ENCODE measurements around the gene PHF21B.
A peak's percentile ranks its signal among the peaks of the same experiment; 100 is the strongest.

Gene PHF21B

DNA sequence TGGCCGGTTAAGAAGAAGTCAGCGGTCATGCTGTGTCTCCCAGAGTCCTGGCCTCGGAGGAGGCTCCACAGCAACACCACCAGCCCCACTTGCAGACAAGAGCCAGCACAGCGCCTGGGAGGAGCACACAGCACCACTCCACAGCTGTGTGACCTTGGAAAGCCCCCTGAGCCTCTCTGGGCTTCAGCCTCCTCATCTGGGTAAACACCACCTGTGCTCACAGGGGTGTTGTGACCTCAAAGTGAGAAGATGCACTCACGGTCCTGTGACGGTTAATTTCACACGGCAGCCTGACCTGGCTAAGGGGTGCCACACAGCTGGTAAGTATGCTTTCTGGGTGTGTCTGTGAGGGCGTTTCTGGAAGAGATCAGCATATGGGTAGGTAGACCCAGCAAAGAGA is 54.7 kb downstream of the PHF21B start:
- H3K4me1 ChIP-seq = no peaks in the 10 kb centered on the region
- no peaks in the 10 kb centered on the region; a peak in 1 of 22 replicates for H3K27me3 ChIP-seq
- no peak overlapping the region for H3K27ac ChIP-seq
- no peak overlapping the region for H3K9ac ChIP-seq
- H4K20me1 ChIP-seq = peaks cover 0 to 14% (median 0%) of the 10 kb centered on the region in 11 experiments; a peak in 6 of 22 replicates
- H3K4me3 ChIP-seq = no peak overlapping the region
- H3K36me3 ChIP-seq = no peaks in the 10 kb centered on the region
- H3K4me2 ChIP-seq = no peak overlapping the region
- no peak for TF ChIP-seq Cebpa-rat (IDR thresholded peaks at IDR 0.05)
- H3K9me3 ChIP-seq (replicated peaks in 1 of 11) = peaks cover 0 to 8% (median 6%) of the 10 kb centered on the region in 11 experiments; a peak in 14 of 22 replicates

DNA sequence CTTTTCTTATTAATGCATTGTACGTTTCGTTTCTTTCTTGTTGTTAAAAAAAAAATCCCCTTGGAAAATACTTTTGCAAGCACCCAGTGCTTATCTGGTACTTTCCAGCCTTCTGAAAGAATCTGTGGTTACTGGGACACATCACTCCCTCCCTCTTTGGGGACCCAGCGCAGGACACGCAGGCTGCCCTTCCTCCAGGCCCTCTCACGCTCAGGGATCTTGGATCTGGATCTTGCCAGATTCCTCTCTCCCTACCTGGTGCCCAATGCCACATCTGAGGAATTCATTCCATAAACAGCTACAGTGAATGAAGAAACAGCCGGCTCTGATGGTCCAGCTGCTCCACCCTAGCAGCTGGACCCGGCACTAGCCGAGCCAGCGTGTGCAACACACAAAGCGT is 55.7 kb downstream of the PHF21B start:
- Histone ChIP-seq H3K4me3 (no peak overlapping the region), H3K27ac (no peak overlapping the region), H3K4me2 (no peak overlapping the region), H3K27me3 (no peaks in the 10 kb centered on the region; a peak in 1 of 22 replicates), H3K9ac (no peak overlapping the region), H3K9me3 (replicated peaks in 1 of 11) (peaks cover 0 to 8% (median 6%) of the 10 kb centered on the region in 11 experiments; a peak in 14 of 22 replicates), H4K20me1 (peaks cover 0 to 14% (median 0%) of the 10 kb centered on the region in 11 experiments; a peak in 6 of 22 replicates), H3K4me1 (no peaks in the 10 kb centered on the region), H3K36me3 (no peaks in the 10 kb centered on the region)
- TF ChIP-seq Cebpa-rat (IDR thresholded peaks at IDR 0.05) = no peak

DNA sequence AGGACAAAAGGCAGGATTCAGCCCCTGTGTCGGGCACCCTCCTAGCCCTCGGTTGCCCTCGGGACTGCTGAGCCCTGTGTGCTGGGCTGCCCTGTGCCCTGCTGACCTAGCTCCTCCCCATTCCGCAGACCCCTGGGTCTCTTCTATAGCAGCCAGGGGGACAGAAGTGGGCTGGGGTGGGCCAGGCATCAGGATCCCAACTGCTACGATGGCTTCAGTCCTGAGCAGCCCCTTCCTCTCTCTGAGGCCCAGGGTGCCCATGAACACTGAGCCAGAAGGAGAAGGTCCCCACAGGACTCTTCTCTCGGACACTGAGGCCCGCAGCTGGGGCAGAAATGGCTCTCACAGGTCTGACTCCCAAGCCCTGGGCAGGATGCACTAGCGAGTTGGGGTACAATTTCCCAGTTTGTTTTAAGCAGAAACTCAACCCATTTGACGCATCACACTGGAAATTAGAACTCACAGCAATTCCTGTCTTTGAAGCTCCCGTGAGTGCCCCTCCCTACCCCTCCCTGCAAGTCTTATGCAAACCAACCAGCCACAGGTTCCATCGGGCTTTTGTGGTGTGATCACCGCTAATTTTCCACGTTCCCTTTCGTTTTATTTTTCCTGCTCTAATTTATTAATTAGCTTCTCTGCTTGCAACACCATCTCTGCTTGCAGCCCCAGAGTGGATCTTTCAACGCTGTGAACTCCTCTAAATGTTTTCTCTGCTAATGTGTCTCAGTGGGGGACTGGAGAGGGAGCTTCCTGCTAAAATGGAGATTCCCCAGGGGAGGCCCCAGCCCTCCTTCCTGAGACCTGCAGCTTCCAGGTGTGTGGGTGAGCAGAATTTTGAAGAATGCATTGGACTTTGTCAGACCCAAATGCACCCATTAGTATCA is 56.7 kb downstream of the PHF21B start:
- no peaks in the 10 kb centered on the region for H3K36me3 ChIP-seq
- H3K4me1 ChIP-seq = no peaks in the 10 kb centered on the region
- H3K9me3 ChIP-seq (replicated peaks in 1 of 11) = peaks cover 0 to 8% (median 6%) of the 10 kb centered on the region in 11 experiments; a peak in 14 of 22 replicates
- no peaks in the 10 kb centered on the region; a peak in 1 of 22 replicates for H3K27me3 ChIP-seq
- H3K4me2 ChIP-seq = 0 out of 22 replicates have a peak overlapping the region, but pooled peaks of 1 of the 11 experiments have one; percentile 2
- no peak overlapping the region for H3K9ac ChIP-seq
- TF ChIP-seq Cebpa-rat (IDR thresholded peaks at IDR 0.05) = no peak
- no peak overlapping the region for H3K27ac ChIP-seq
- no peak overlapping the region for H3K4me3 ChIP-seq
- peaks cover 0 to 14% (median 0%) of the 10 kb centered on the region in 11 experiments; a peak in 6 of 22 replicates for H4K20me1 ChIP-seq

DNA sequence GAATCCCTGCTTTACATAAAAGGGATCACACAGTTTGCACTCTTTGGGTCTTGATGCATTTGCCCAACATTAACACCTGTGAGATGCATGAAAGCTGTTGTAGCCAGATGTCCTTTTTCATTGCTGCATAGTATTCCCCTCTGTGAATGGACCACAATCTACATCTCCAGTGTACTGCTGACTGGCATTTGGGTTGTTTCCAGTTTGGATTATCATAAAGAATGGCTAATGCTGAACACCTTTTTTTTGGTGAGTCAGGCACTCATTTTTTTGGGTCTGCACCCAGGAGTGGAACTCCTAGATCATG is 58.3 kb downstream of the PHF21B start:
- H3K4me1 ChIP-seq = no peaks in the 10 kb centered on the region

DNA sequence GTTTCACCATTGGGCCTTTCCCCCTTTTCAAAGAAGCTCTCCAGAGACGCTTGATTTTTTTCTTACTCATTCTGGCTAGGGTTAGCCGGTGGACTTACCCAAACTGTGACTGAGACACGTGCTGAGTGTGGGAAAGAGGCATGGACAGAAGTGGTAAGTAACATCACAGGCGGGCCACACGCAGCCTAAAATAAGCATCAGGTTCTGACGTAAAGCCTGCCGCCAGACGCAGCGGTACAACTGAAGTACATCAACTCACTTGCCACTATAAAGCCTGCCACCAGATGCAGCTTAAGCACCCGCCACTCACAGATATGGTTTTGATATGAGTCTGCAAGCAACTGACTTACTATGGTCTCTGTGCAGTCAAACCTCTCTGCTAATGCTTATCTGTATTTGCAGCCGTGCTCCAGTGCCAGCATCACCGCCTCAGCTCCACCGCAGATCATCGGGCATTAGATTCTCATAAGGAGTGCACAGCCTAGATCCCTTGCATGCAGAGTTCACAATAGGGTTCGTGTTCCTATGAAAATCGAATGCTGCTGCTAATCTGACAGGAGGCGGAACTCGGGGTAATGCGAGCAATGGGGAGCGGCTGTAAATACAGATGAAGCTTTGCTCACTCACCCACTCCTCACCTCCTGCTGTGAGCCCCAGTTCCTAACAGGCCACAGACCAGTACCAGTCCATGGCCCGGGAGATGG is 58.8 kb downstream of the PHF21B start:
- H3K36me3 ChIP-seq = no peaks in the 10 kb centered on the region
- TF ChIP-seq Cebpa-rat (IDR thresholded peaks at IDR 0.05) = no peak
- no peaks in the 10 kb centered on the region for H3K4me1 ChIP-seq
- H3K27me3 ChIP-seq = no peaks in the 10 kb centered on the region; a peak in 1 of 22 replicates
- no peak overlapping the region for H3K9ac ChIP-seq
- no peak overlapping the region for H3K4me2 ChIP-seq
- peaks cover 0 to 11% (median 0%) of the 10 kb centered on the region in 11 experiments; a peak in 5 of 22 replicates for H4K20me1 ChIP-seq
- H3K9me3 ChIP-seq (replicated peaks in 1 of 11) = peaks cover 0 to 8% (median 6%) of the 10 kb centered on the region in 11 experiments; a peak in 14 of 22 replicates
- H3K27ac ChIP-seq = no peak overlapping the region
- no peak overlapping the region for H3K4me3 ChIP-seq

More for the DNA sequence above, 58.3 kb downstream of the PHF21B start:
- no peak overlapping the region for H3K27ac ChIP-seq
- H3K9ac ChIP-seq = no peak overlapping the region
- H3K4me3 ChIP-seq = no peak overlapping the region
- TF ChIP-seq Cebpa-rat (IDR thresholded peaks at IDR 0.05) = no peak
- no peak overlapping the region for H3K4me2 ChIP-seq
- no peaks in the 10 kb centered on the region for H3K36me3 ChIP-seq
- H4K20me1 ChIP-seq = peaks cover 0 to 11% (median 0%) of the 10 kb centered on the region in 11 experiments; a peak in 6 of 22 replicates
- H3K27me3 ChIP-seq = no peaks in the 10 kb centered on the region; a peak in 1 of 22 replicates
- H3K9me3 ChIP-seq (replicated peaks in 1 of 11) = peaks cover 0 to 8% (median 6%) of the 10 kb centered on the region in 11 experiments; a peak in 14 of 22 replicates

DNA sequence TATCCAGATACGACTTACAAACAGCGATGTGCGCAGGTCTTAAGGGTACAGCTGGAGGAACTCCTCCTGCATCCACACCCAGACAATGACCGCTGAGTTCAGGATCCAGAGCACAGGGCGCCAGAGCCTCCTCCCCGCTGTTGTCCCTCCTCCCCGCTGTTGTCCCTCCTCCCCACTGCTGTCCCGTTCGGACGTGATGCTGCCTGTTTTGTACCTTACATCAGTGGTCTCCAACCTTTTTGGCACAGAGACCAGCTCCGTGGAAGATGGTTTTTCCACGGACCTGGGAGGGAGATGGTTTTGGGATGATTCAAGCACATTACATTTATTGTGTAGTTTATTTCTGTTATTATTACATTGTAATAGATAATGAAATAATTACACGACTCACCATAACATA is 62.0 kb downstream of the PHF21B start:
- no peak overlapping the region for H3K9ac ChIP-seq
- no peaks in the 10 kb centered on the region for H3K4me1 ChIP-seq
- H3K4me3 ChIP-seq = no peak overlapping the region
- H4K20me1 ChIP-seq = peaks cover 0 to 9% (median 0%) of the 10 kb centered on the region in 11 experiments; a peak in 5 of 22 replicates
- H3K36me3 ChIP-seq = no peaks in the 10 kb centered on the region
- H3K4me2 ChIP-seq = no peak overlapping the region
- no peak overlapping the region for H3K27ac ChIP-seq
- no peak for TF ChIP-seq Cebpa-rat (IDR thresholded peaks at IDR 0.05)
- H3K27me3 ChIP-seq = no peaks in the 10 kb centered on the region
- peaks cover 0 to 8% (median 6%) of the 10 kb centered on the region in 11 experiments; a peak in 14 of 22 replicates for H3K9me3 ChIP-seq (replicated peaks in 1 of 11)

DNA sequence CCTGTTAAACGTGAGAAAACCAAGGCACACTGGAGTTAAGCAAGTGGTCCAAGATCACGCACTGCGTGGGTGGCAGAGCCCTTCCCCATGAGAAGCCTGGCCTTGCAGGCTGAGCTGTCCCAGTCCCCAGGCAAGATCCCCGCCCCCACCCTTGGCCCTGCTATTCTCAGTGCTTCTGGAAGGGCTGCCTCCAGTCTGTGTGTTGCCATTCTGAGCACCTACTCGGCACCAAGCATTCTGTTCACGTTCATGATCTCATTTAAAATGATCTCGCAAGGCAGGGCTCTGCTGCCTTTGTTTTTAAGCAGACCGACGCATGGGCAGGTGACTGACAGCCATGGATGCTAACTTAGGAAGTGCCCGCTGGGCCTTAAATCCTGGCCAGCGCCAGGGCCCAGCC is 62.8 kb downstream of the PHF21B start:
- H3K9ac ChIP-seq = no peak overlapping the region
- peaks cover 0 to 8% (median 6%) of the 10 kb centered on the region in 11 experiments; a peak in 14 of 22 replicates for H3K9me3 ChIP-seq (replicated peaks in 1 of 11)
- peaks cover 0 to 6% (median 0%) of the 10 kb centered on the region in 11 experiments; a peak in 5 of 22 replicates for H4K20me1 ChIP-seq
- H3K4me3 ChIP-seq = no peak overlapping the region
- H3K27ac ChIP-seq = no peak overlapping the region
- no peak overlapping the region for H3K4me2 ChIP-seq
- TF ChIP-seq Cebpa-rat (IDR thresholded peaks at IDR 0.05) = no peak
- H3K27me3 ChIP-seq = no peaks in the 10 kb centered on the region
- no peaks in the 10 kb centered on the region for H3K36me3 ChIP-seq
- H3K4me1 ChIP-seq = peaks cover 0 to 5% (median under 1%) of the 10 kb centered on the region in 10 experiments; a peak in 7 of 20 replicates

DNA sequence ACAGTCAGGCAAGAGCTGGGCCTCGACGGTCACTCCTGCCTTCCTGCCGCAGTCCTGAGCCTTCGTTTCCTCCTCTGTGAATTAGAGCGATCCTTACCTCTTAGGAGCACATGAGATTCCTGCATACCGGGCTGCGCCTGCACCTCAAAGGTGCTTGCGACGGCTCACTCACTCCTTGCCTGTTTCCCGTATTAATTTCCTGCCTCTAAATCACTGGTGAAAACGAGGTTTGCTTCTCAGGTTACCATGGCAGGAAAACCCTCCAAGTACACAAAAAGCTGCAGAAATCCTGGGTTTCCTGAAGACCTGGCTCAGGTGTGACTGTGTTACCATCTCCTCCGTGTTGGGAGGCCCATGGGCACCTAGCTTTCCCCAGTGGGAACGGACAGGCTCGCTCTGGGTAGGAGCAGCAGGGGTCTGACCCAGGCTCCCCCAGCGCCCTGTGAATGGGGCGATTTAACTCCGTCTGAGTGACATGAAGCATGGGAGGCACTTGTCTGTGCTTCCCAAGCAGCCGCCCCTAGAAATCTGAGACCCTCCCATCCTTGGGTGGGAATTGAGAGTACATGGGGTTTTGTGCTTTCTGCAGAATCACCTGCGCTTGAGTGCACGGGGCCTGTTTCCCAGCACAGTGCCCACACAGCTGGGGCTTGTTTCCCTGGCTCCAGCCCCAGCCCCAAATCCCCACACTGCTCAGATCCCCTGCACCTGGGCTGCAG is 64.8 kb downstream of the PHF21B start:
- Histone ChIP-seq H3K9ac (no peak overlapping the region), H3K4me2 (no peak overlapping the region), H4K20me1 (peaks cover 0 to 13% (median 0%) of the 10 kb centered on the region in 11 experiments; a peak in 6 of 22 replicates), H3K36me3 (no peaks in the 10 kb centered on the region), H3K4me1 (peaks cover 0 to 12% (median 10%) of the 10 kb centered on the region in 10 experiments; a peak in 12 of 20 replicates), H3K9me3 (replicated peaks in 1 of 11) (no peaks in the 10 kb centered on the region), H3K27me3 (no peaks in the 10 kb centered on the region), H3K27ac (no peak overlapping the region), H3K4me3 (no peak overlapping the region)
- no peak for TF ChIP-seq Cebpa-rat (IDR thresholded peaks at IDR 0.05)
